Heart left ventricle (tissue), 13 donors: ENCODE data around the gene SF3B5.

Experiments
- POLR2A ChIP-seq, 2 donors: fragments of 450-650 bp; IDR thresholded peaks; one replicate each; pipeline ENCODE4 v1.6.1; 2017; ENCODE audit warnings: antibody characterized with exemption in 2 of 2, mild to moderate bottlenecking in 2 of 2, moderate library complexity in 2 of 2
- TF ChIP-seq, protein P1 (sequence below), 12 donors: fragments of 200-600 bp; sonication (generic) in 4 of 12; IDR thresholded peaks; one replicate each; pipeline versions ENCODE4 v1.5.0 to v1.8.0; 2018 to 2022; ENCODE audit warnings: antibody characterized with exemption in 12 of 12, mild to moderate bottlenecking in 5 of 12
- donor health status: ischemic (EF 13 %, LVEDD 7.1; RV severe dilation, severe dysfunction).
- donor health status: DM: no; HTN: yes; CAD: no.
- donor health status: DM: no; HTN: no; CAD: no.
- donor health status: ischemic (EF 25% LVEDD 6.9; RV normal size, moderate dysfunction).
- donor health status: ischemic (EF 25% LVEDD 5.7; RV mildly dilated, moderate dysfunction).
- donor health status: ischemic (EF 35%, LVEDD 5.7; RV mildly dilated, moderate dysfunction).
- donor health status: nonischemic (EF 11% LVEDD 7.7; RV severe dilation, severe dysfunction).
- donor health status: DM: yes; HTN: yes; CAD: no.
- donor health status: PGD.
- donor health status: ischemic (EF 29% LVEDD 5.4; RV normal size, mild dysfunction).
- donor health status: nonischemic (EF 23%, LVEDD 6.1; RV moderate dilation, normal function).

DNA sequence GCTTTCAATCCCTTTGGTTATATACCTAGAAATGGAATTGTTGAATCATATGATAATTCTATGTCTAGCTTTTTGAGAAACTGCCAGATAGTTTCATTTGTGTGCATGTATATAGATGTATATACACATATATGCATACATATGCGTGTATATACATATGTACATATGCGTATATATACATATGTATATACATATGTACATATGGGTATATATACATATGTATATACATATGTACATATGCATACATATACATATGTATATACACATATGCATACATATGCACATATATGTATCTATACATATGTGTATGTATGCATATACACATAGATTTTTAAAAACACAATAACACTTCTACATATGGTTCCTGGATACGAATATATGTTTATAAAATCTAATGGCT lies 8.4 kb downstream of the SF3B5 start:
- TF ChIP-seq, protein P1, sequence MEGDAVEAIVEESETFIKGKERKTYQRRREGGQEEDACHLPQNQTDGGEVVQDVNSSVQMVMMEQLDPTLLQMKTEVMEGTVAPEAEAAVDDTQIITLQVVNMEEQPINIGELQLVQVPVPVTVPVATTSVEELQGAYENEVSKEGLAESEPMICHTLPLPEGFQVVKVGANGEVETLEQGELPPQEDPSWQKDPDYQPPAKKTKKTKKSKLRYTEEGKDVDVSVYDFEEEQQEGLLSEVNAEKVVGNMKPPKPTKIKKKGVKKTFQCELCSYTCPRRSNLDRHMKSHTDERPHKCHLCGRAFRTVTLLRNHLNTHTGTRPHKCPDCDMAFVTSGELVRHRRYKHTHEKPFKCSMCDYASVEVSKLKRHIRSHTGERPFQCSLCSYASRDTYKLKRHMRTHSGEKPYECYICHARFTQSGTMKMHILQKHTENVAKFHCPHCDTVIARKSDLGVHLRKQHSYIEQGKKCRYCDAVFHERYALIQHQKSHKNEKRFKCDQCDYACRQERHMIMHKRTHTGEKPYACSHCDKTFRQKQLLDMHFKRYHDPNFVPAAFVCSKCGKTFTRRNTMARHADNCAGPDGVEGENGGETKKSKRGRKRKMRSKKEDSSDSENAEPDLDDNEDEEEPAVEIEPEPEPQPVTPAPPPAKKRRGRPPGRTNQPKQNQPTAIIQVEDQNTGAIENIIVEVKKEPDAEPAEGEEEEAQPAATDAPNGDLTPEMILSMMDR (IDR thresholded peaks at IDR 0.05): no peak
- no peak for TF ChIP-seq POLR2A (IDR thresholded peaks at IDR 0.05)
